WTC11 (cell line): ENCODE results near the gene SPTB. TPM values are rescaled to one million over a fixed set of nuclear protein-coding genes. Genes with fewer than 3 reads are reported as not detected.

ENCODE experiments used
- ATAC-seq: fragments of 200-7000 bp; cut with Tn5 transposase; 2 replicates; pipeline ENCODE4 v1.10.0; 2021; ENCODE audit warnings: mild to moderate bottlenecking, moderate library complexity
- CTCF ChIA-PET: fragments of 300-600 bp; sonication (Branson Sonifier 250); formaldehyde crosslinking; loops from one replicate; lab custom pipeline; 2021; ENCODE audit warnings: antibody characterized with exemption; lab: Charles Lee
- POLR2A ChIA-PET: fragments of 350-600 bp; sonication (Branson Sonifier 250); formaldehyde crosslinking; loops from one replicate; lab custom pipeline; 2021; ENCODE audit warnings: antibody characterized with exemption; lab: Charles Lee
- DNase-seq: peaks from one replicate; pipeline ENCODE4 v3.0.0; 2021; ENCODE audit warnings: low spot score
- H3K27ac Mint-ChIP-seq: 2 replicates; pipeline ENCODE4 v1.8.0; 2021; ENCODE audit warnings: mixed read lengths
- H3K27me3 Mint-ChIP-seq: 2 replicates; pipeline ENCODE4 v1.8.0; 2021; ENCODE audit warnings: low read depth, mild to moderate bottlenecking, moderate library complexity, mixed read lengths
- H3K36me3 Mint-ChIP-seq: 2 replicates; pipeline ENCODE4 v1.8.0; 2021; ENCODE audit warnings: mixed read lengths
- H3K4me1 Mint-ChIP-seq: 2 replicates; pipeline ENCODE4 v1.8.0; 2022; ENCODE audit warnings: mixed read lengths
- H3K4me3 Mint-ChIP-seq: 2 replicates; pipeline ENCODE4 v1.8.0; 2021; ENCODE audit warnings: mild to moderate bottlenecking, moderate library complexity, mixed read lengths
- H3K9me3 Mint-ChIP-seq: 2 replicates; pipeline ENCODE4 v1.8.0; 2021; ENCODE audit warnings: mixed read lengths
- ATF1 ChIP-seq: sonication (generic); formaldehyde crosslinking; IDR thresholded peaks from 2 replicates; pipeline ENCODE4 v1.8.1; 2023; ENCODE audit warnings: mild to moderate bottlenecking, moderate library complexity, missing genetic modification reagents
- CREB1 ChIP-seq: sonication (generic); formaldehyde crosslinking; IDR thresholded peaks from 2 replicates; pipeline ENCODE4 v1.8.0; 2023; ENCODE audit warnings: mild to moderate bottlenecking, missing genetic modification reagents
- ELF4 ChIP-seq: sonication (generic); formaldehyde crosslinking; IDR thresholded peaks from 2 replicates; pipeline ENCODE4 v1.8.1; 2022; ENCODE audit warnings: low read depth, mild to moderate bottlenecking, moderate library complexity, missing genetic modification reagents
- EMX1 ChIP-seq: fragments of 250-450 bp; sonication (Bioruptor Pico); IDR thresholded peaks from 2 replicates; pipeline ENCODE4 v1.8.0; 2021; ENCODE audit warnings: mild to moderate bottlenecking
- GRHL2 ChIP-seq: fragments of 250-450 bp; sonication (Bioruptor Pico); IDR thresholded peaks from 2 replicates; pipeline ENCODE4 v1.8.0; 2022; ENCODE audit warnings: mild to moderate bottlenecking, moderate library complexity; ENCODE audit not compliant: insufficient replicate concordance, severe bottlenecking
- NR2C2 ChIP-seq: sonication (generic); formaldehyde crosslinking; IDR thresholded peaks from 2 replicates; pipeline ENCODE4 v1.8.0; 2022; ENCODE audit warnings: mild to moderate bottlenecking, missing genetic modification reagents
- OVOL2 ChIP-seq: fragments of 250-450 bp; sonication (Bioruptor Pico); IDR thresholded peaks from 2 replicates; pipeline ENCODE4 v1.9.0; 2021; ENCODE audit warnings: mild to moderate bottlenecking, borderline replicate concordance
- TCF7 ChIP-seq: sonication (generic); formaldehyde crosslinking; IDR thresholded peaks from 2 replicates; pipeline ENCODE4 v1.8.0; 2022; ENCODE audit warnings: mild to moderate bottlenecking, low read depth, missing genetic modification reagents, moderate library complexity
- TP53 ChIP-seq: sonication (generic); formaldehyde crosslinking; IDR thresholded peaks from 2 replicates; pipeline ENCODE4 v1.8.1; 2023; ENCODE audit warnings: mild to moderate bottlenecking, missing genetic modification reagents
- ZNF219 ChIP-seq: sonication (generic); formaldehyde crosslinking; IDR thresholded peaks from 2 replicates; pipeline ENCODE4 v1.8.0; 2023; ENCODE audit warnings: missing genetic modification reagents, mild to moderate bottlenecking, borderline replicate concordance
- ZNF317 ChIP-seq: sonication (generic); formaldehyde crosslinking; IDR thresholded peaks from 2 replicates; pipeline ENCODE4 v1.8.1; 2023; ENCODE audit warnings: low read depth, mild to moderate bottlenecking, moderate library complexity, missing genetic modification reagents, borderline replicate concordance
- ZNF396 ChIP-seq: fragments of 250-450 bp; sonication (Bioruptor Pico); IDR thresholded peaks from 2 replicates; pipeline ENCODE4 v1.8.0; 2021; ENCODE audit warnings: mild to moderate bottlenecking, moderate library complexity, borderline replicate concordance
- ZNF416 ChIP-seq: fragments of 250-450 bp; sonication (Bioruptor Pico); IDR thresholded peaks from 2 replicates; pipeline ENCODE4 v1.9.0; 2021; ENCODE audit warnings: mild to moderate bottlenecking, inconsistent platforms
- ZNF423 ChIP-seq: fragments of 250-450 bp; sonication (Bioruptor Pico); IDR thresholded peaks from 2 replicates; pipeline ENCODE4 v2.1.2; 2022; ENCODE audit warnings: mild to moderate bottlenecking, moderate library complexity
- total RNA-seq: library from RNA; stranded (reverse); gene quantifications from 3 replicates; pipeline ENCODE4 v1.2.3, GENCODE V29; 2021
- TF ChIP-seq, protein P1 (sequence below): fragments of 250-450 bp; sonication (Bioruptor Pico); IDR thresholded peaks from 2 replicates; pipeline ENCODE4 v1.8.0; 2021; ENCODE audit warnings: mild to moderate bottlenecking
- TF ChIP-seq, protein P2 (sequence below): sonication (generic); formaldehyde crosslinking; IDR thresholded peaks from 2 replicates; pipeline ENCODE4 v1.8.1; 2022; ENCODE audit warnings: low read depth, missing genetic modification reagents, borderline replicate concordance
- TF ChIP-seq, protein P3 (sequence below): sonication (generic); formaldehyde crosslinking; IDR thresholded peaks from 2 replicates; pipeline ENCODE4 v1.8.0; 2023; ENCODE audit warnings: missing genetic modification reagents
- TF ChIP-seq, protein P4 (sequence below): sonication (generic); formaldehyde crosslinking; conservative IDR thresholded peaks from 2 replicates; pipeline ENCODE4 v1.8.1; 2022; ENCODE audit warnings: mild to moderate bottlenecking, missing genetic modification reagents
- TF ChIP-seq, protein P5 (sequence below): sonication (generic); formaldehyde crosslinking; IDR thresholded peaks from 2 replicates; pipeline ENCODE4 v1.8.0; 2022; ENCODE audit warnings: missing genetic modification reagents
- TF ChIP-seq, protein P6 (sequence below): sonication (generic); formaldehyde crosslinking; IDR thresholded peaks from 2 replicates; pipeline ENCODE4 v1.8.1; 2022; ENCODE audit warnings: low read depth, mild to moderate bottlenecking, moderate library complexity, missing genetic modification reagents, borderline replicate concordance
- TF ChIP-seq, protein P7 (sequence below): sonication (generic); formaldehyde crosslinking; IDR thresholded peaks from 2 replicates; pipeline ENCODE4 v1.8.1; 2022; ENCODE audit warnings: missing genetic modification reagents, borderline replicate concordance
- TF ChIP-seq, protein P8 (sequence below): sonication (generic); formaldehyde crosslinking; conservative IDR thresholded peaks from 2 replicates; pipeline ENCODE4 v1.8.1; 2023; ENCODE audit warnings: mild to moderate bottlenecking, low read depth, missing genetic modification reagents, moderate library complexity
- TF ChIP-seq, protein P9 (sequence below): sonication (generic); formaldehyde crosslinking; IDR thresholded peaks from 2 replicates; pipeline ENCODE4 v1.8.1; 2023; ENCODE audit warnings: mild to moderate bottlenecking, missing genetic modification reagents

Gene SPTB
- total RNA-seq, 1 experiment from 2014 or later: 3.2 TPM

DNA sequence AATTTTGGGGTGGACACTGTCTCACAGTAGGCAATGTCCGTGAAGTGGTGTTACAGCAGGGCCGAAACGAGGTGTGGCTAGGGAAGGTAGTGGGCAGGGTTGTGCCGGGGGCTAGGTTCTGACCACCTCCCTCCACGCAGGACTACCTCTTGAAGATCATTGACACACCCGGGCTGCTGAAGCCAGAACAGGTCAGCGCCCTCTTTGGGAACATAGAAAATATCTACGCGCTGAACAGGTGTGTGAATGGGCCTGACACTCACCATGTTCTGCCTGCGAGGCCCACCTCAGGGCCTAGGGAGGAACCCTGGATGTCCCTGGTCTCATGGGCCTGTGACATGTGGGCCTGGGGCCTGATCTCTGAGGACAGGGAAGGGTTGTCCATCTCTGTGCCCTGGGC lies 150.9 kb downstream of the SPTB start:
- ChIA-PET CTCF (no interaction called here), POLR2A (no interaction called here)
- ATAC-seq (no peak), DNase-seq (no peak)
- H3K4me3 Mint-ChIP-seq: no peak overlapping the region
- TF ChIP-seq, protein P1, sequence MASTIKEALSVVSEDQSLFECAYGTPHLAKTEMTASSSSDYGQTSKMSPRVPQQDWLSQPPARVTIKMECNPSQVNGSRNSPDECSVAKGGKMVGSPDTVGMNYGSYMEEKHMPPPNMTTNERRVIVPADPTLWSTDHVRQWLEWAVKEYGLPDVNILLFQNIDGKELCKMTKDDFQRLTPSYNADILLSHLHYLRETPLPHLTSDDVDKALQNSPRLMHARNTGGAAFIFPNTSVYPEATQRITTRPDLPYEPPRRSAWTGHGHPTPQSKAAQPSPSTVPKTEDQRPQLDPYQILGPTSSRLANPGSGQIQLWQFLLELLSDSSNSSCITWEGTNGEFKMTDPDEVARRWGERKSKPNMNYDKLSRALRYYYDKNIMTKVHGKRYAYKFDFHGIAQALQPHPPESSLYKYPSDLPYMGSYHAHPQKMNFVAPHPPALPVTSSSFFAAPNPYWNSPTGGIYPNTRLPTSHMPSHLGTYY (CRISPR knock-in tag): no peak
- TF ChIP-seq, protein P2, sequence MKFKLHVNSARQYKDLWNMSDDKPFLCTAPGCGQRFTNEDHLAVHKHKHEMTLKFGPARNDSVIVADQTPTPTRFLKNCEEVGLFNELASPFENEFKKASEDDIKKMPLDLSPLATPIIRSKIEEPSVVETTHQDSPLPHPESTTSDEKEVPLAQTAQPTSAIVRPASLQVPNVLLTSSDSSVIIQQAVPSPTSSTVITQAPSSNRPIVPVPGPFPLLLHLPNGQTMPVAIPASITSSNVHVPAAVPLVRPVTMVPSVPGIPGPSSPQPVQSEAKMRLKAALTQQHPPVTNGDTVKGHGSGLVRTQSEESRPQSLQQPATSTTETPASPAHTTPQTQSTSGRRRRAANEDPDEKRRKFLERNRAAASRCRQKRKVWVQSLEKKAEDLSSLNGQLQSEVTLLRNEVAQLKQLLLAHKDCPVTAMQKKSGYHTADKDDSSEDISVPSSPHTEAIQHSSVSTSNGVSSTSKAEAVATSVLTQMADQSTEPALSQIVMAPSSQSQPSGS (CRISPR knock-in tag): no peak
- TF ChIP-seq ELF4 (no peak), ATF1 (CRISPR knock-in tag) (no peak), TP53 (CRISPR knock-in tag) (no peak), EMX1 (CRISPR knock-in tag) (no peak), ZNF219 (no peak), ZNF396 (no peak), CREB1 (no peak), OVOL2 (no peak)
- TF ChIP-seq, protein P3, sequence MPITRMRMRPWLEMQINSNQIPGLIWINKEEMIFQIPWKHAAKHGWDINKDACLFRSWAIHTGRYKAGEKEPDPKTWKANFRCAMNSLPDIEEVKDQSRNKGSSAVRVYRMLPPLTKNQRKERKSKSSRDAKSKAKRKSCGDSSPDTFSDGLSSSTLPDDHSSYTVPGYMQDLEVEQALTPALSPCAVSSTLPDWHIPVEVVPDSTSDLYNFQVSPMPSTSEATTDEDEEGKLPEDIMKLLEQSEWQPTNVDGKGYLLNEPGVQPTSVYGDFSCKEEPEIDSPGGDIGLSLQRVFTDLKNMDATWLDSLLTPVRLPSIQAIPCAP (CRISPR knock-in tag): no peak
- TF ChIP-seq, protein P4, sequence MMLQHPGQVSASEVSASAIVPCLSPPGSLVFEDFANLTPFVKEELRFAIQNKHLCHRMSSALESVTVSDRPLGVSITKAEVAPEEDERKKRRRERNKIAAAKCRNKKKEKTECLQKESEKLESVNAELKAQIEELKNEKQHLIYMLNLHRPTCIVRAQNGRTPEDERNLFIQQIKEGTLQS: no peak
- TF ChIP-seq, protein P5, sequence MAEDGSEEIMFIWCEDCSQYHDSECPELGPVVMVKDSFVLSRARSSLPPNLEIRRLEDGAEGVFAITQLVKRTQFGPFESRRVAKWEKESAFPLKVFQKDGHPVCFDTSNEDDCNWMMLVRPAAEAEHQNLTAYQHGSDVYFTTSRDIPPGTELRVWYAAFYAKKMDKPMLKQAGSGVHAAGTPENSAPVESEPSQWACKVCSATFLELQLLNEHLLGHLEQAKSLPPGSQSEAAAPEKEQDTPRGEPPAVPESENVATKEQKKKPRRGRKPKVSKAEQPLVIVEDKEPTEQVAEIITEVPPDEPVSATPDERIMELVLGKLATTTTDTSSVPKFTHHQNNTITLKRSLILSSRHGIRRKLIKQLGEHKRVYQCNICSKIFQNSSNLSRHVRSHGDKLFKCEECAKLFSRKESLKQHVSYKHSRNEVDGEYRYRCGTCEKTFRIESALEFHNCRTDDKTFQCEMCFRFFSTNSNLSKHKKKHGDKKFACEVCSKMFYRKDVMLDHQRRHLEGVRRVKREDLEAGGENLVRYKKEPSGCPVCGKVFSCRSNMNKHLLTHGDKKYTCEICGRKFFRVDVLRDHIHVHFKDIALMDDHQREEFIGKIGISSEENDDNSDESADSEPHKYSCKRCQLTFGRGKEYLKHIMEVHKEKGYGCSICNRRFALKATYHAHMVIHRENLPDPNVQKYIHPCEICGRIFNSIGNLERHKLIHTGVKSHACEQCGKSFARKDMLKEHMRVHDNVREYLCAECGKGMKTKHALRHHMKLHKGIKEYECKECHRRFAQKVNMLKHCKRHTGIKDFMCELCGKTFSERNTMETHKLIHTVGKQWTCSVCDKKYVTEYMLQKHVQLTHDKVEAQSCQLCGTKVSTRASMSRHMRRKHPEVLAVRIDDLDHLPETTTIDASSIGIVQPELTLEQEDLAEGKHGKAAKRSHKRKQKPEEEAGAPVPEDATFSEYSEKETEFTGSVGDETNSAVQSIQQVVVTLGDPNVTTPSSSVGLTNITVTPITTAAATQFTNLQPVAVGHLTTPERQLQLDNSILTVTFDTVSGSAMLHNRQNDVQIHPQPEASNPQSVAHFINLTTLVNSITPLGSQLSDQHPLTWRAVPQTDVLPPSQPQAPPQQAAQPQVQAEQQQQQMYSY: no peak
- TF ChIP-seq, protein P6, sequence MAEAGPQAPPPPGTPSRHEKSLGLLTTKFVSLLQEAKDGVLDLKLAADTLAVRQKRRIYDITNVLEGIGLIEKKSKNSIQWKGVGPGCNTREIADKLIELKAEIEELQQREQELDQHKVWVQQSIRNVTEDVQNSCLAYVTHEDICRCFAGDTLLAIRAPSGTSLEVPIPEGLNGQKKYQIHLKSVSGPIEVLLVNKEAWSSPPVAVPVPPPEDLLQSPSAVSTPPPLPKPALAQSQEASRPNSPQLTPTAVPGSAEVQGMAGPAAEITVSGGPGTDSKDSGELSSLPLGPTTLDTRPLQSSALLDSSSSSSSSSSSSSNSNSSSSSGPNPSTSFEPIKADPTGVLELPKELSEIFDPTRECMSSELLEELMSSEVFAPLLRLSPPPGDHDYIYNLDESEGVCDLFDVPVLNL (CRISPR knock-in tag): no peak
- TF ChIP-seq, protein P7, sequence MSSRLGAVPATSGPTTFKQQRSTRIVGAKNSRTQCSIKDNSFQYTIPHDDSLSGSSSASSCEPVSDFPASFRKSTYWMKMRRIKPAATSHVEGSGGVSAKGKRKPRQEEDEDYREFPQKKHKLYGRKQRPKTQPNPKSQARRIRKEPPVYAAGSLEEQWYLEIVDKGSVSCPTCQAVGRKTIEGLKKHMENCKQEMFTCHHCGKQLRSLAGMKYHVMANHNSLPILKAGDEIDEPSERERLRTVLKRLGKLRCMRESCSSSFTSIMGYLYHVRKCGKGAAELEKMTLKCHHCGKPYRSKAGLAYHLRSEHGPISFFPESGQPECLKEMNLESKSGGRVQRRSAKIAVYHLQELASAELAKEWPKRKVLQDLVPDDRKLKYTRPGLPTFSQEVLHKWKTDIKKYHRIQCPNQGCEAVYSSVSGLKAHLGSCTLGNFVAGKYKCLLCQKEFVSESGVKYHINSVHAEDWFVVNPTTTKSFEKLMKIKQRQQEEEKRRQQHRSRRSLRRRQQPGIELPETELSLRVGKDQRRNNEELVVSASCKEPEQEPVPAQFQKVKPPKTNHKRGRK: no peak
- H3K4me1 Mint-ChIP-seq: peaks cover 38% of the 10 kb centered on the region
- no peaks in the 10 kb centered on the region for H3K9me3 Mint-ChIP-seq
- H3K36me3 Mint-ChIP-seq: peaks cover 46% of the 10 kb centered on the region
- no peaks in the 10 kb centered on the region for H3K27me3 Mint-ChIP-seq
- H3K27ac Mint-ChIP-seq: peak overlapping the region; percentile 23; the same call in 1 of the 2 replicates

DNA sequence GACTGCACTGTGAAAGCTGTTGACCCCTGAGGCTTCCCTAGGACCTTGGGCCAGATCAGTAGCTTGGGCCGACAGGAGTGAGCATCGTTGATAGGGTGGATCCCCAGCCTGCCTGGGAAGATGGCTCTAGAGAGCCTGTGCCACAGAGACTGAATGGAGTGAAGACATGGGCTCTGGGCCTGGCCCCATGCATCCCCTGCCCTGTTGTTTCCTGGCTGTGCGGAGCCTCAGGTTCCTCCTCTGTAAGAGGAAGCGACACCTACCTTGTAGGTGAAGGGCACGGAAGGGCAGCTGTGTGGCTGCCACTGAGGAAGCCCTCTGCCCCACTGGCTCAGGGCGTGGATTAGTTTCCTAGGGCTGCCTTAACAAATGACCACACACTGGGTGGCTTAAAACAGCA lies 151.6 kb downstream of the SPTB start:
- ChIA-PET CTCF (no interaction called here), POLR2A (no interaction called here)
- H3K27ac Mint-ChIP-seq: peak overlapping the region; percentile 49; the same call in 1 of the 2 replicates
- no peaks in the 10 kb centered on the region for H3K9me3 Mint-ChIP-seq
- ATAC-seq (no peak), DNase-seq (no peak)
- peaks cover 39% of the 10 kb centered on the region for H3K36me3 Mint-ChIP-seq
- H3K27me3 Mint-ChIP-seq: no peaks in the 10 kb centered on the region
- H3K4me3 Mint-ChIP-seq: no peak overlapping the region
- H3K4me1 Mint-ChIP-seq: peaks cover 43% of the 10 kb centered on the region
- TF ChIP-seq ZNF416 (CRISPR knock-in tag) (no peak), GRHL2 (CRISPR knock-in tag) (no peak), TCF7 (CRISPR knock-in tag) (no peak), ZNF423 (CRISPR knock-in tag) (no peak), ZNF317 (CRISPR knock-in tag) (no peak), NR2C2 (CRISPR knock-in tag) (no peak)
- TF ChIP-seq, protein P8, sequence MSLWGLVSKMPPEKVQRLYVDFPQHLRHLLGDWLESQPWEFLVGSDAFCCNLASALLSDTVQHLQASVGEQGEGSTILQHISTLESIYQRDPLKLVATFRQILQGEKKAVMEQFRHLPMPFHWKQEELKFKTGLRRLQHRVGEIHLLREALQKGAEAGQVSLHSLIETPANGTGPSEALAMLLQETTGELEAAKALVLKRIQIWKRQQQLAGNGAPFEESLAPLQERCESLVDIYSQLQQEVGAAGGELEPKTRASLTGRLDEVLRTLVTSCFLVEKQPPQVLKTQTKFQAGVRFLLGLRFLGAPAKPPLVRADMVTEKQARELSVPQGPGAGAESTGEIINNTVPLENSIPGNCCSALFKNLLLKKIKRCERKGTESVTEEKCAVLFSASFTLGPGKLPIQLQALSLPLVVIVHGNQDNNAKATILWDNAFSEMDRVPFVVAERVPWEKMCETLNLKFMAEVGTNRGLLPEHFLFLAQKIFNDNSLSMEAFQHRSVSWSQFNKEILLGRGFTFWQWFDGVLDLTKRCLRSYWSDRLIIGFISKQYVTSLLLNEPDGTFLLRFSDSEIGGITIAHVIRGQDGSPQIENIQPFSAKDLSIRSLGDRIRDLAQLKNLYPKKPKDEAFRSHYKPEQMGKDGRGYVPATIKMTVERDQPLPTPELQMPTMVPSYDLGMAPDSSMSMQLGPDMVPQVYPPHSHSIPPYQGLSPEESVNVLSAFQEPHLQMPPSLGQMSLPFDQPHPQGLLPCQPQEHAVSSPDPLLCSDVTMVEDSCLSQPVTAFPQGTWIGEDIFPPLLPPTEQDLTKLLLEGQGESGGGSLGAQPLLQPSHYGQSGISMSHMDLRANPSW (CRISPR knock-in tag): no peak
- TF ChIP-seq, protein P9, sequence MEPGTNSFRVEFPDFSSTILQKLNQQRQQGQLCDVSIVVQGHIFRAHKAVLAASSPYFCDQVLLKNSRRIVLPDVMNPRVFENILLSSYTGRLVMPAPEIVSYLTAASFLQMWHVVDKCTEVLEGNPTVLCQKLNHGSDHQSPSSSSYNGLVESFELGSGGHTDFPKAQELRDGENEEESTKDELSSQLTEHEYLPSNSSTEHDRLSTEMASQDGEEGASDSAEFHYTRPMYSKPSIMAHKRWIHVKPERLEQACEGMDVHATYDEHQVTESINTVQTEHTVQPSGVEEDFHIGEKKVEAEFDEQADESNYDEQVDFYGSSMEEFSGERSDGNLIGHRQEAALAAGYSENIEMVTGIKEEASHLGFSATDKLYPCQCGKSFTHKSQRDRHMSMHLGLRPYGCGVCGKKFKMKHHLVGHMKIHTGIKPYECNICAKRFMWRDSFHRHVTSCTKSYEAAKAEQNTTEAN (CRISPR knock-in tag): no peak
